Measurements from ENCODE around the gene JAKMIP2. TPM values are rescaled to one million over a fixed set of nuclear protein-coding genes. Genes with fewer than 3 reads are reported as not detected.

The JAKMIP2 gene
- total and polyA plus RNA-seq, 2 donors (not counting 3 experiments of a cell fraction or from before 2014, with no cell fraction given): not detected

- FAIRE-seq (no peak), DNase-seq (ENCODE audit: low read depth, low spot score) (no peak)
- H3K4me1 ChIP-seq (ENCODE audit: control insufficient read depth, extremely low read depth, insufficient read depth, low read length): peaks cover 4% of the 10 kb centered on the region
- no peak overlapping the region for H3K4me2 ChIP-seq (ENCODE audit: insufficient read depth, low read length)
- no TSS peak for BruUV-seq (replicated peaks)
- no peaks in the 10 kb centered on the region for H3K79me2 ChIP-seq (ENCODE audit: control insufficient read depth, insufficient read depth, low read length)
- H3K27me3 ChIP-seq (ENCODE audit: control insufficient read depth in 2 of 2, insufficient read depth in 2 of 2, low read length in 2 of 2): peaks cover 9 to 33% of the 10 kb centered on the region in 2 experiments
- no peaks in the 10 kb centered on the region for H3K9me1 ChIP-seq (replicated peaks; ENCODE audit: control insufficient read depth, extremely low read depth, insufficient read depth, low read length)
- no peak overlapping the region for H2AFZ ChIP-seq (ENCODE audit: low read depth, low read length)
- ChIA-PET CTCF (interaction anchor here (1.8 kb wide), 1 partner anchor 39 kb away, joined by 3 read pairs; no protein-coding TSS in a partner anchor), POLR2A (no interaction called here)
- no peak overlapping the region for H3K9ac ChIP-seq (replicated peaks; ENCODE audit: extremely low read depth, insufficient read depth, low read length)
- dilution Hi-C loops (cut with MboI; ENCODE audit: extremely low pct_ligation_motif_present, low sequenced_read_pairs) (no loop called here), intact Hi-C loops (cut with micrococcal nuclease) (no loop called here)
- H3K36me3 ChIP-seq (ENCODE audit: control insufficient read depth in 2 of 2, extremely low read depth in 1 of 2, insufficient read depth in 2 of 2, low read length in 2 of 2): no peaks in the 10 kb centered on the region
- H4K20me1 ChIP-seq (replicated peaks; ENCODE audit: control insufficient read depth, extremely low read depth, insufficient read depth, low read length): no peaks in the 10 kb centered on the region
- TF ChIP-seq GATA2 (IDR thresholded peaks at IDR 0.05; ENCODE audit: insufficient read depth, insufficient read length, low read depth, low read length) (no peak), JUN (IDR thresholded peaks at IDR 0.05; ENCODE audit: borderline replicate concordance, insufficient read depth, insufficient read length, low read depth) (no peak), POLR2A (IDR thresholded peaks at IDR 0.05; ENCODE audit: low read depth, low read length) (no peak), FOS (IDR thresholded peaks at IDR 0.05; ENCODE audit: borderline replicate concordance, insufficient read depth, low read length) (no peak), CTCF (IDR thresholded peaks at IDR 0.05; ENCODE audit: extremely low read depth in 1 of 2, insufficient read depth in 1 of 2, low read depth in 1 of 2, low read length in 2 of 2) (no peak), POLR2AphosphoS5 (IDR thresholded peaks at IDR 0.05; ENCODE audit: insufficient read depth, low read depth, low read length) (no peak), MYC (IDR thresholded peaks at IDR 0.05; ENCODE audit: low read depth, low read length) (no peak), EZH2 (IDR thresholded peaks at IDR 0.05; ENCODE audit: borderline replicate concordance, low read depth, low read length, severe bottlenecking) (no peak), MAX (IDR thresholded peaks at IDR 0.05; ENCODE audit: insufficient read depth, insufficient read length) (no peak)
- no peak overlapping the region for H3K27ac ChIP-seq (ENCODE audit: insufficient read depth, low read depth, low read length)
- no peak overlapping the region for H3K4me3 ChIP-seq (replicated peaks in 1 of 3; ENCODE audit: insufficient read depth in 1 of 3, low read depth in 1 of 3, low read length in 3 of 3)
- H3K9me3 ChIP-seq (replicated peaks; ENCODE audit: control insufficient read depth, insufficient read depth, low read length): no peaks in the 10 kb centered on the region
Observed at GRCh38 chr5:147780924-147781573, 1.5 kb downstream of the JAKMIP2 start.
